BJ (cell line): Measurements from ENCODE around the gene FAM181A. TPM values are rescaled to one million over a fixed set of nuclear protein-coding genes. Genes with fewer than 3 reads are reported as not detected.

Experiments used
- CTCF ChIA-PET: fragments of 350-600 bp; formaldehyde crosslinking; extraction: SDS; loops from one replicate; lab custom pipeline; 2021; ENCODE audit warnings: antibody characterized with exemption, inconsistent platforms; lab: Yijun Ruan, JAX
- POLR2A ChIA-PET: fragments of 300-600 bp; sonication (Branson Sonifier 250); formaldehyde crosslinking; extraction: SDS; loops from one replicate; lab custom pipeline; 2021; ENCODE audit warnings: antibody characterized with exemption; lab: Charles Lee
- DNase-seq: peaks from one replicate; pipeline ENCODE4 v3.0.0-alpha.2; 2011; ENCODE audit warnings: low read depth
- H3K27me3 ChIP-seq: 2 replicates; pipeline ENCODE4 v1.6.0; 2011; ENCODE audit warnings: low read length; ENCODE audit not compliant: control insufficient read depth, insufficient read depth
- H3K36me3 ChIP-seq: 2 replicates; pipeline ENCODE4 v1.5.1; 2011; ENCODE audit warnings: low read length; ENCODE audit not compliant: control insufficient read depth, insufficient read depth
- H3K4me3 ChIP-seq: 2 replicates; pipeline ENCODE4 v1.5.1; 2011; ENCODE audit warnings: low read depth, mild to moderate bottlenecking, control low read depth, low read length
- polyA plus RNA-seq: library from polyadenylated mRNA; depleted of rRNA; stranded (reverse); fragments of >200 nt; gene quantifications from 2 replicates; pipeline ENCODE4 v1.2.3, GENCODE V29; 2011
- TF ChIP-seq, protein P1 (sequence below): IDR thresholded peaks from 2 replicates; pipeline ENCODE4 v1.5.1; 2011; ENCODE audit warnings: low read depth, mild to moderate bottlenecking, control low read depth, inconsistent platforms, low read length, moderate library complexity; ENCODE audit not compliant: insufficient read depth

Gene FAM181A
- polyA plus RNA-seq, 1 experiment, result not detected

DNA sequence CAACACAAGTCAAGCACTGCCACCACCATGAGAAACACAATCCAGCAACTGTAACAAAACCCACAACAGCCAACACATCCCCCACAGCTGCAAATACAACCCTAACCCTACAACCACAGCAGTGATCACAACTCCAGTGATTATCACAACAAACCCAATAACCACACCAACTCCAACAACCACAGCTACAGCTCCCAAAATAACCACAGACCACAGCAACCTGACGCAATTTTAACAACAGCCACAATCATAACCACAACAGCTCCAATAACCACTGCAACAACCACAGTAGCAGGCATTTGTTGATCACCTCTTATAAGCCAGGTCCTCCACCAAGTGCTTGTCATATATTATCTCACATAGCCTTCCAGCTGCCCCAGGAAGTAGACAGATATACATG lies 42.2 kb upstream of the FAM181A start:
- ChIA-PET POLR2A (no interaction called here), CTCF (interaction anchor here (1.2 kb wide), 1 partner anchor 229 kb away, joined by 4 read pairs; no protein-coding TSS in a partner anchor)
- TF ChIP-seq, protein P1, sequence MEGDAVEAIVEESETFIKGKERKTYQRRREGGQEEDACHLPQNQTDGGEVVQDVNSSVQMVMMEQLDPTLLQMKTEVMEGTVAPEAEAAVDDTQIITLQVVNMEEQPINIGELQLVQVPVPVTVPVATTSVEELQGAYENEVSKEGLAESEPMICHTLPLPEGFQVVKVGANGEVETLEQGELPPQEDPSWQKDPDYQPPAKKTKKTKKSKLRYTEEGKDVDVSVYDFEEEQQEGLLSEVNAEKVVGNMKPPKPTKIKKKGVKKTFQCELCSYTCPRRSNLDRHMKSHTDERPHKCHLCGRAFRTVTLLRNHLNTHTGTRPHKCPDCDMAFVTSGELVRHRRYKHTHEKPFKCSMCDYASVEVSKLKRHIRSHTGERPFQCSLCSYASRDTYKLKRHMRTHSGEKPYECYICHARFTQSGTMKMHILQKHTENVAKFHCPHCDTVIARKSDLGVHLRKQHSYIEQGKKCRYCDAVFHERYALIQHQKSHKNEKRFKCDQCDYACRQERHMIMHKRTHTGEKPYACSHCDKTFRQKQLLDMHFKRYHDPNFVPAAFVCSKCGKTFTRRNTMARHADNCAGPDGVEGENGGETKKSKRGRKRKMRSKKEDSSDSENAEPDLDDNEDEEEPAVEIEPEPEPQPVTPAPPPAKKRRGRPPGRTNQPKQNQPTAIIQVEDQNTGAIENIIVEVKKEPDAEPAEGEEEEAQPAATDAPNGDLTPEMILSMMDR, result no peak
- Histone ChIP-seq H3K4me3 (no peak overlapping the region), H3K36me3 (no peaks in the 10 kb centered on the region), H3K27me3 (no peaks in the 10 kb centered on the region)
- DNase-seq, result no peak

DNA sequence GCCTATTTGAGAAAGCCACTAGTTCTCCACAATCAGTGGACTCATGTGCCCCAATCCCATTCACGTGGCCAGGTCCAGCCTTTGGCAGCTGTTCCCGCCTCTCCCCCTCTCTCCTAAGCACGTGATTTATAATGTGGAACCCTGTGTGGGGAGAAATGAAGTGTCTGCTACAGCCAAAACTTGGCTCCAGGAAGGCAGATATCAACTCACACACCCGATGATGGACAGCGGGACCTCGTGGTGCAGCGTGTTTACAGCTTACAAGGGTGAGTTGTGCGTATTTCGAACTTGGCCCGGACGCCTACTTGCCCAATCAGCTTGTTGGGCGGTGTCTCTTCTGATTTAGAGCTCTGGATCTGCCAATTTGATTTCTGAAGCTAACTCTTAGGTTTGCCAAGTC lies 38.1 kb upstream of the FAM181A start:
- POLR2A ChIA-PET, result no interaction called here
- TF ChIP-seq, protein P1, result no peak
- no peaks in the 10 kb centered on the region for H3K27me3 ChIP-seq
- DNase-seq, result no peak
- H3K4me3 ChIP-seq, result no peak overlapping the region
- no peaks in the 10 kb centered on the region for H3K36me3 ChIP-seq
- CTCF ChIA-PET, result interaction anchor here (0.9 to 2.1 kb wide), 2 partner anchors 17 to 234 kb away, joined by 3 to 4 read pairs; no protein-coding TSS in a partner anchor

DNA sequence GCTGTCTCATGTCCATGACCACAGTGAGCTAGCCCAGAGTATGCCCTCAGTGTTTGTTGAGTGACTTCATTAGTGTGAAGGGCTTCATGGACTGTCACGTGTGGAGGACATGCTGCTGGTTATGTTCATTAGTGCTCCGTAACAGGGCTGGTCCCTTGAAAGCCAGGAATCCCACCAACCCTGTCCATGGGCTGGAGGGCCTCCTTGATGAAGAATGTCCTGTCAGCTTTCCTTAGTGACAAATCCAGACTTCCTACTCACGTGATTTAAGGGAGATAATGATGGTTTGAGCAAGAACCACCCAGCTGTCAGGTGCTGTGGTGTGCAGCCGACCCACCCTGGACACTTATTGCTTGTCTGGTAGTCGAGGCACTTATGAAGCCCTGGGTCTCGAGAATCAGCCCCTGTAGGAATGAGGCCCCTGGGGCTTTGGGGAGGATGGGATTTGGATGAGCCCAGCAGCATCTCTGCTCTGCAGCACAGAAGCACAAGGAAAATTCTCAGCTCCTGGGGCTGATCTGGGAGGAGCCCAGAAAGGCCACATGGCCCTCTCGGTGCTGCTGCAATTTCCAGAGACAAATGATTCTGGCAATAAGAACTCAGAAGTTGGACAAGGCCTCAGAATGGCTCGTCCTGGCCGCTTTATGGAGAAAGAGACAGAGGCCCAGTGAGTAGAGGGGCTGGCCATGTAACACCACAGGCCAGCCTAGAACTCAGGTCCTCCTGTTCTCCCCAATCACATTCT lies 37.2 kb upstream of the FAM181A start:
- CTCF ChIA-PET, result interaction anchor here (0.9 to 2.1 kb wide), 2 partner anchors 16 to 235 kb away, joined by 3 to 4 read pairs; no protein-coding TSS in a partner anchor
- POLR2A ChIA-PET, result no interaction called here
- Histone ChIP-seq H3K4me3 (no peak overlapping the region), H3K27me3 (no peaks in the 10 kb centered on the region), H3K36me3 (no peaks in the 10 kb centered on the region)
- no peak for DNase-seq
- TF ChIP-seq, protein P1, result no peak

DNA sequence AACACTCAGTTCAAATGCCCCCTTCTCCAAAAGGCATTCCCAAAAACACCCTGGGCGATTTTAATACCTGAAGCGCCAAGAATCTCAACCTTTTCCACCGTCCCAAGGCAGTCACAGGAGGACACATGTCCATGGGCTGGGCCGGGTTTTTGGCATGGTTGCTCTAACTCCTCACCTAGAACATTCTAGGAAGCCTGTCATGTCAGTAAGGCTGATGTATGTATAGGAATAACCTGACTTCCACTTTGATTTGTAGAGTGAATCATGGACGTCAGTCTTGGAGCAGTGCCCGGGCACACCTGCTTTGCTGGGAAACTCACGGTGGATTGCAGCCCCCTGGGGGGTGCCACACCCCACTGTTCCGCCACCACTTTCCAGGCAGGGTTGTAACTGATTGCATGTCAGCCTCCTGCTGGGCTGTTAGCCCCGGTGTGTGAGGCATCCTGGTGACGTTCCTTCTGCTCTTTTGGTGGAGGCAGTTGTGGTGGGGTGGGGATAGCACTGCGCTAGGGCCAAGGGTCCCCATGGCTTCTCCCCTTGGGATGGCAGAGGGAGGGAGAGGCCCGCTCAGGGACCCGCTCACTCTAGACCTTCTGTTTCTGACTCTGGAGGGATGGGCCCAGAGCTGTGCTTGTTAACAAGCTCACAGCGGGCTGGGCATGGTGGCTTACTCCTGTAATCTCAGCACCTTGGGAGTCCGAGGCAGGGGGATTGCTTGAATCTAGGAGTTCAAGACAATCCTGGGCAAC lies 35.2 kb upstream of the FAM181A start:
- CTCF ChIA-PET, result interaction anchor here (0.6 to 2.8 kb wide), 7 partner anchors 17 to 684 kb away, joined by 3 to 16 read pairs (median 3); no protein-coding TSS in a partner anchor
- TF ChIP-seq, protein P1, result no peak
- POLR2A ChIA-PET, result no interaction called here
- no peak overlapping the region for H3K4me3 ChIP-seq
- no peak for DNase-seq
- H3K27me3 ChIP-seq, result no peaks in the 10 kb centered on the region
- H3K36me3 ChIP-seq, result no peaks in the 10 kb centered on the region

DNA sequence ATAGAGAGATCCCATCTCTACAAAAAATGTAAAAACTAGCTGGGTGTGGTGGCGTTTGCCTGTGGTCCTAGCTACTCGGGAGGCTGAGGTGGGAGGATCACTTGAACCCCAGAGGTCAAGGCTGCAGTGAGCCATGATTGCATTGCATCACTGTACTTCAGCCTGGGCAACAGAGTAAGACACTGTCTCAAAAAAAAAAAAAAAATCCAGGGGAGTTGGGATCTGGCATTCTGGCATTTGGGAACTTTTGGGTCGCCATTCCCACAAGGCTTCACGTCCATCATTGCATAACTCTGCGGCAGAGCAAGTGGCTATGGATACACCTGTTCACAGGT lies 34.7 kb upstream of the FAM181A start:
- TF ChIP-seq, protein P1, result no peak
- ChIA-PET POLR2A (no interaction called here), CTCF (interaction anchor here (0.6 to 2.8 kb wide), 6 partner anchors 18 to 334 kb away, joined by 3 to 16 read pairs (median 3); no protein-coding TSS in a partner anchor)
- no peaks in the 10 kb centered on the region for H3K36me3 ChIP-seq
- no peaks in the 10 kb centered on the region for H3K27me3 ChIP-seq
- H3K4me3 ChIP-seq, result no peak overlapping the region
- no peak for DNase-seq
